ENCODE results near the gene PWWP2A.

- TF ChIP-seq, protein P1, sequence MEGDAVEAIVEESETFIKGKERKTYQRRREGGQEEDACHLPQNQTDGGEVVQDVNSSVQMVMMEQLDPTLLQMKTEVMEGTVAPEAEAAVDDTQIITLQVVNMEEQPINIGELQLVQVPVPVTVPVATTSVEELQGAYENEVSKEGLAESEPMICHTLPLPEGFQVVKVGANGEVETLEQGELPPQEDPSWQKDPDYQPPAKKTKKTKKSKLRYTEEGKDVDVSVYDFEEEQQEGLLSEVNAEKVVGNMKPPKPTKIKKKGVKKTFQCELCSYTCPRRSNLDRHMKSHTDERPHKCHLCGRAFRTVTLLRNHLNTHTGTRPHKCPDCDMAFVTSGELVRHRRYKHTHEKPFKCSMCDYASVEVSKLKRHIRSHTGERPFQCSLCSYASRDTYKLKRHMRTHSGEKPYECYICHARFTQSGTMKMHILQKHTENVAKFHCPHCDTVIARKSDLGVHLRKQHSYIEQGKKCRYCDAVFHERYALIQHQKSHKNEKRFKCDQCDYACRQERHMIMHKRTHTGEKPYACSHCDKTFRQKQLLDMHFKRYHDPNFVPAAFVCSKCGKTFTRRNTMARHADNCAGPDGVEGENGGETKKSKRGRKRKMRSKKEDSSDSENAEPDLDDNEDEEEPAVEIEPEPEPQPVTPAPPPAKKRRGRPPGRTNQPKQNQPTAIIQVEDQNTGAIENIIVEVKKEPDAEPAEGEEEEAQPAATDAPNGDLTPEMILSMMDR (IDR thresholded peaks at IDR 0.05), result no peak
- no peak for TF ChIP-seq EZH2 (IDR thresholded peaks at IDR 0.05; ENCODE audit: borderline replicate concordance, insufficient read depth, low read depth, low read length, poor library complexity, severe bottlenecking)
These were observed 10.6 kb upstream of the PWWP2A start for GRCh38 chr5:160129841-160130240.

Measured in B cell (primary cell).